ENCODE measurements around the gene RRAS2. TPM values are rescaled to one million over a fixed set of nuclear protein-coding genes. Genes with fewer than 3 reads are reported as not detected.
"Not testable (repeated sequence)": the region's sequence is repeated elsewhere in the genome, so short reads cannot be mapped to it uniquely, and the experiment has no call there.

The RRAS2 gene
- polyA plus RNA-seq (2013, experiment 1 of 4), result 77.1 TPM
- polyA plus RNA-seq (2013, experiment 2 of 4), result 73.5 TPM
- 61.5 TPM for polyA plus RNA-seq (2013, experiment 3 of 4)
- polyA plus RNA-seq (2013, experiment 4 of 4), result 63.1 TPM

GRCh38 chr11:14358729-14359439, at the start of gene RRAS2:
RRAS2 (minus strand) TSS chr11:14359183; CDS start chr11:14358870, 313 bp downstream.
- no peaks in the 10 kb centered on the region for H3K9me3 ChIP-seq (ENCODE audit: control insufficient read depth, low read length)
- H3K27me3 ChIP-seq (ENCODE audit: control insufficient read depth, insufficient read depth, low read length, poor library complexity, severe bottlenecking), result peaks cover 5% of the 10 kb centered on the region
- peak within 1 kb of the TSS; percentile 90 for H3K27ac ChIP-seq (ENCODE audit: insufficient read depth, low read depth, low read length, poor library complexity, severe bottlenecking)
- 0 to 1% methylated on average over 78 of the region's 78 CpGs for WGBS, 2 experiments
- no peaks in the 10 kb centered on the region for H3K4me1 ChIP-seq (ENCODE audit: control insufficient read depth, insufficient read depth, low read length)
- peak within 1 kb of the TSS; percentile 87 for H3K4me3 ChIP-seq (ENCODE audit: insufficient read depth, low read depth, low read length)
- H3K36me3 ChIP-seq (ENCODE audit: control insufficient read depth, insufficient read depth, low read length), result no peaks in the 10 kb centered on the region

- no peaks in the 10 kb centered on the region for H3K9me3 ChIP-seq (ENCODE audit: control insufficient read depth, low read length)
- H3K36me3 ChIP-seq (ENCODE audit: control insufficient read depth, insufficient read depth, low read length), result no peaks in the 10 kb centered on the region
- H3K27ac ChIP-seq (ENCODE audit: insufficient read depth, low read depth, low read length, poor library complexity, severe bottlenecking), result no peak overlapping the region
- no peak overlapping the region for H3K4me3 ChIP-seq (ENCODE audit: insufficient read depth, low read depth, low read length)
- peaks cover 3% of the 10 kb centered on the region for H3K4me1 ChIP-seq (ENCODE audit: control insufficient read depth, insufficient read depth, low read length)
- WGBS, 2 experiments, result 71 to 80% methylated on average over 1 to 2 of the region's 2 CpGs
- H3K27me3 ChIP-seq (ENCODE audit: control insufficient read depth, insufficient read depth, low read length, poor library complexity, severe bottlenecking), result no peaks in the 10 kb centered on the region
Observed at GRCh38 chr11:14408612-14409011, 49.6 kb upstream of the RRAS2 start.

- H3K4me3 ChIP-seq (ENCODE audit: insufficient read depth, low read depth, low read length); H3K9me3 ChIP-seq (ENCODE audit: control insufficient read depth, low read length); H3K4me1 ChIP-seq (ENCODE audit: control insufficient read depth, insufficient read depth, low read length); H3K27ac ChIP-seq (ENCODE audit: insufficient read depth, low read depth, low read length, poor library complexity, severe bottlenecking); H3K36me3 ChIP-seq (ENCODE audit: control insufficient read depth, insufficient read depth, low read length); H3K27me3 ChIP-seq (ENCODE audit: control insufficient read depth, insufficient read depth, low read length, poor library complexity, severe bottlenecking): not testable (repeated sequence)
- 100% methylated on average over 1 of the region's 2 CpGs; no CpG with 5 or more reads in 1 of the 2 experiments for WGBS, 2 experiments
Observed at GRCh38 chr11:14406116-14406515, 47.1 kb upstream of the RRAS2 start.

- 92 to 96% methylated on average over 5 to 6 of the region's 6 CpGs for WGBS, 2 experiments
- not testable (repeated sequence) for H3K4me3 ChIP-seq (ENCODE audit: insufficient read depth, low read depth, low read length); H3K4me1 ChIP-seq (ENCODE audit: control insufficient read depth, insufficient read depth, low read length); H3K27ac ChIP-seq (ENCODE audit: insufficient read depth, low read depth, low read length, poor library complexity, severe bottlenecking); H3K36me3 ChIP-seq (ENCODE audit: control insufficient read depth, insufficient read depth, low read length); H3K27me3 ChIP-seq (ENCODE audit: control insufficient read depth, insufficient read depth, low read length, poor library complexity, severe bottlenecking); H3K9me3 ChIP-seq (ENCODE audit: control insufficient read depth, low read length)
Observed at GRCh38 chr11:14403528-14403927, 44.5 kb upstream of the RRAS2 start.

- Histone ChIP-seq H3K4me1 (ENCODE audit: control insufficient read depth, insufficient read depth, low read length) (no peaks in the 10 kb centered on the region), H3K27me3 (ENCODE audit: control insufficient read depth, insufficient read depth, low read length, poor library complexity, severe bottlenecking) (no peaks in the 10 kb centered on the region), H3K4me3 (ENCODE audit: insufficient read depth, low read depth, low read length) (no peak overlapping the region), H3K9me3 (ENCODE audit: control insufficient read depth, low read length) (no peaks in the 10 kb centered on the region), H3K27ac (ENCODE audit: insufficient read depth, low read depth, low read length, poor library complexity, severe bottlenecking) (no peak overlapping the region), H3K36me3 (ENCODE audit: control insufficient read depth, insufficient read depth, low read length) (no peaks in the 10 kb centered on the region)
- WGBS, 2 experiments, result no CpG with 5 or more reads among the region's 1 CpG
Observed at GRCh38 chr11:14399087-14399486, 40.1 kb upstream of the RRAS2 start.

- no peaks in the 10 kb centered on the region for H3K27me3 ChIP-seq (ENCODE audit: control insufficient read depth, insufficient read depth, low read length, poor library complexity, severe bottlenecking)
- no peak overlapping the region for H3K27ac ChIP-seq (ENCODE audit: insufficient read depth, low read depth, low read length, poor library complexity, severe bottlenecking)
- no peaks in the 10 kb centered on the region for H3K36me3 ChIP-seq (ENCODE audit: control insufficient read depth, insufficient read depth, low read length)
- no peaks in the 10 kb centered on the region for H3K4me1 ChIP-seq (ENCODE audit: control insufficient read depth, insufficient read depth, low read length)
- no peaks in the 10 kb centered on the region for H3K9me3 ChIP-seq (ENCODE audit: control insufficient read depth, low read length)
- H3K4me3 ChIP-seq (ENCODE audit: insufficient read depth, low read depth, low read length), result no peak overlapping the region
Observed at GRCh38 chr11:14396273-14396672, 37.3 kb upstream of the RRAS2 start.

- Histone ChIP-seq H3K27me3 (ENCODE audit: control insufficient read depth, insufficient read depth, low read length, poor library complexity, severe bottlenecking) (no peaks in the 10 kb centered on the region), H3K4me3 (ENCODE audit: insufficient read depth, low read depth, low read length) (no peak overlapping the region), H3K9me3 (ENCODE audit: control insufficient read depth, low read length) (no peaks in the 10 kb centered on the region), H3K36me3 (ENCODE audit: control insufficient read depth, insufficient read depth, low read length) (no peaks in the 10 kb centered on the region), H3K4me1 (ENCODE audit: control insufficient read depth, insufficient read depth, low read length) (no peaks in the 10 kb centered on the region), H3K27ac (ENCODE audit: insufficient read depth, low read depth, low read length, poor library complexity, severe bottlenecking) (no peak overlapping the region)
- 91 to 95% methylated on average over 5 of the region's 6 CpGs for WGBS, 2 experiments
Observed at GRCh38 chr11:14393889-14394288, 34.9 kb upstream of the RRAS2 start.

GRCh38 chr11:14393129-14393528, 34.1 kb upstream of the RRAS2 start:
- Histone ChIP-seq H3K9me3 (ENCODE audit: control insufficient read depth, low read length) (no peaks in the 10 kb centered on the region), H3K27ac (ENCODE audit: insufficient read depth, low read depth, low read length, poor library complexity, severe bottlenecking) (no peak overlapping the region), H3K4me3 (ENCODE audit: insufficient read depth, low read depth, low read length) (no peak overlapping the region), H3K4me1 (ENCODE audit: control insufficient read depth, insufficient read depth, low read length) (no peaks in the 10 kb centered on the region), H3K27me3 (ENCODE audit: control insufficient read depth, insufficient read depth, low read length, poor library complexity, severe bottlenecking) (no peaks in the 10 kb centered on the region), H3K36me3 (ENCODE audit: control insufficient read depth, insufficient read depth, low read length) (no peaks in the 10 kb centered on the region)
- WGBS, 2 experiments, result 94 to 95% methylated on average over 5 of the region's 5 CpGs

GRCh38 chr11:14390669-14391068, 31.7 kb upstream of the RRAS2 start:
- H3K9me3 ChIP-seq (ENCODE audit: control insufficient read depth, low read length), result no peaks in the 10 kb centered on the region
- H3K27ac ChIP-seq (ENCODE audit: insufficient read depth, low read depth, low read length, poor library complexity, severe bottlenecking), result no peak overlapping the region
- 82 to 100% methylated on average over 1 of the region's 1 CpG for WGBS, 2 experiments

GRCh38 chr11:14388352-14388751, 29.4 kb upstream of the RRAS2 start:
- no peak overlapping the region for H3K4me3 ChIP-seq (ENCODE audit: insufficient read depth, low read depth, low read length)
- peaks cover 19% of the 10 kb centered on the region for H3K4me1 ChIP-seq (ENCODE audit: control insufficient read depth, insufficient read depth, low read length)
- peaks cover under 1% of the 10 kb centered on the region for H3K27me3 ChIP-seq (ENCODE audit: control insufficient read depth, insufficient read depth, low read length, poor library complexity, severe bottlenecking)
- no peak overlapping the region for H3K27ac ChIP-seq (ENCODE audit: insufficient read depth, low read depth, low read length, poor library complexity, severe bottlenecking)
- no peaks in the 10 kb centered on the region for H3K36me3 ChIP-seq (ENCODE audit: control insufficient read depth, insufficient read depth, low read length)
- 91 to 92% methylated on average over 4 of the region's 4 CpGs for WGBS, 2 experiments
- no peaks in the 10 kb centered on the region for H3K9me3 ChIP-seq (ENCODE audit: control insufficient read depth, low read length)

More at GRCh38 chr11:14390669-14391068, 31.7 kb upstream of the RRAS2 start:
- Histone ChIP-seq H3K4me1 (ENCODE audit: control insufficient read depth, insufficient read depth, low read length) (peaks cover 19% of the 10 kb centered on the region), H3K4me3 (ENCODE audit: insufficient read depth, low read depth, low read length) (no peak overlapping the region), H3K36me3 (ENCODE audit: control insufficient read depth, insufficient read depth, low read length) (no peaks in the 10 kb centered on the region), H3K27me3 (ENCODE audit: control insufficient read depth, insufficient read depth, low read length, poor library complexity, severe bottlenecking) (no peaks in the 10 kb centered on the region)

Measured in ectodermal cell (in vitro differentiated cells).